WTC11 (cell line): ENCODE measurements around the gene RHBDD3. TPM values are rescaled to one million over a fixed set of nuclear protein-coding genes. Genes with fewer than 3 reads are reported as not detected.
A peak's percentile ranks its signal among the peaks of the same experiment; 100 is the strongest.

Experiments used
- ATAC-seq: fragments of 200-7000 bp; cut with Tn5 transposase; 2 replicates; pipeline ENCODE4 v1.10.0; 2021; ENCODE audit warnings: mild to moderate bottlenecking, moderate library complexity
- CTCF ChIA-PET: fragments of 300-600 bp; sonication (Branson Sonifier 250); formaldehyde crosslinking; loops from one replicate; lab custom pipeline; 2021; ENCODE audit warnings: antibody characterized with exemption; lab: Charles Lee
- POLR2A ChIA-PET: fragments of 350-600 bp; sonication (Branson Sonifier 250); formaldehyde crosslinking; loops from one replicate; lab custom pipeline; 2021; ENCODE audit warnings: antibody characterized with exemption; lab: Charles Lee
- DNase-seq: peaks from one replicate; pipeline ENCODE4 v3.0.0; 2021; ENCODE audit warnings: low spot score
- H3K27ac Mint-ChIP-seq: 2 replicates; pipeline ENCODE4 v1.8.0; 2021; ENCODE audit warnings: mixed read lengths
- H3K27me3 Mint-ChIP-seq: 2 replicates; pipeline ENCODE4 v1.8.0; 2021; ENCODE audit warnings: low read depth, mild to moderate bottlenecking, moderate library complexity, mixed read lengths
- H3K36me3 Mint-ChIP-seq: 2 replicates; pipeline ENCODE4 v1.8.0; 2021; ENCODE audit warnings: mixed read lengths
- H3K4me1 Mint-ChIP-seq: 2 replicates; pipeline ENCODE4 v1.8.0; 2022; ENCODE audit warnings: mixed read lengths
- H3K4me3 Mint-ChIP-seq: 2 replicates; pipeline ENCODE4 v1.8.0; 2021; ENCODE audit warnings: mild to moderate bottlenecking, moderate library complexity, mixed read lengths
- H3K9me3 Mint-ChIP-seq: 2 replicates; pipeline ENCODE4 v1.8.0; 2021; ENCODE audit warnings: mixed read lengths
- ESRRA ChIP-seq: sonication (generic); formaldehyde crosslinking; IDR thresholded peaks from 2 replicates; pipeline ENCODE4 v1.8.1; 2022; ENCODE audit warnings: mild to moderate bottlenecking, missing genetic modification reagents, borderline replicate concordance
- FOXK1 ChIP-seq: sonication (generic); formaldehyde crosslinking; IDR thresholded peaks from 2 replicates; pipeline ENCODE4 v1.8.0; 2022; ENCODE audit warnings: mild to moderate bottlenecking, moderate library complexity, missing genetic modification reagents
- GABPB1 ChIP-seq: sonication (generic); formaldehyde crosslinking; IDR thresholded peaks from 2 replicates; pipeline ENCODE4 v1.8.1; 2023; ENCODE audit warnings: mild to moderate bottlenecking, missing genetic modification reagents
- IRF2 ChIP-seq: sonication (generic); formaldehyde crosslinking; IDR thresholded peaks from 2 replicates; pipeline ENCODE4 v1.8.0; 2022; ENCODE audit warnings: low read depth, missing genetic modification reagents, borderline replicate concordance
- NR2C2 ChIP-seq: sonication (generic); formaldehyde crosslinking; IDR thresholded peaks from 2 replicates; pipeline ENCODE4 v1.8.0; 2022; ENCODE audit warnings: mild to moderate bottlenecking, missing genetic modification reagents
- RORB ChIP-seq: fragments of 250-450 bp; sonication (Bioruptor Pico); IDR thresholded peaks from 2 replicates; pipeline ENCODE4 v1.9.0; 2021; ENCODE audit warnings: mild to moderate bottlenecking
- SMAD3 ChIP-seq: sonication (generic); formaldehyde crosslinking; IDR thresholded peaks from 2 replicates; pipeline ENCODE4 v1.8.0; 2022; ENCODE audit warnings: missing genetic modification reagents, mild to moderate bottlenecking, borderline replicate concordance
- TCF7 ChIP-seq: sonication (generic); formaldehyde crosslinking; IDR thresholded peaks from 2 replicates; pipeline ENCODE4 v1.8.0; 2022; ENCODE audit warnings: mild to moderate bottlenecking, low read depth, missing genetic modification reagents, moderate library complexity
- TEAD1 ChIP-seq: sonication (generic); formaldehyde crosslinking; IDR thresholded peaks from 2 replicates; pipeline ENCODE4 v1.8.0; 2022; ENCODE audit warnings: mild to moderate bottlenecking, missing genetic modification reagents
- ZBTB21 ChIP-seq: sonication (generic); formaldehyde crosslinking; IDR thresholded peaks from 2 replicates; pipeline ENCODE4 v1.8.1; 2023; ENCODE audit warnings: mild to moderate bottlenecking, missing genetic modification reagents, borderline replicate concordance
- ZNF317 ChIP-seq: sonication (generic); formaldehyde crosslinking; IDR thresholded peaks from 2 replicates; pipeline ENCODE4 v1.8.1; 2023; ENCODE audit warnings: low read depth, mild to moderate bottlenecking, moderate library complexity, missing genetic modification reagents, borderline replicate concordance
- ZNF512 ChIP-seq: sonication (generic); formaldehyde crosslinking; IDR thresholded peaks from 2 replicates; pipeline ENCODE4 v1.8.1; 2022; ENCODE audit warnings: missing genetic modification reagents, borderline replicate concordance
- total RNA-seq: library from RNA; stranded (reverse); gene quantifications from 3 replicates; pipeline ENCODE4 v1.2.3, GENCODE V29; 2021
- TF ChIP-seq, protein P1 (sequence below): fragments of 250-450 bp; sonication (Bioruptor Pico); IDR thresholded peaks from 2 replicates; pipeline ENCODE4 v1.8.0; 2021; ENCODE audit warnings: mild to moderate bottlenecking
- TF ChIP-seq, protein P2 (sequence below): fragments of 250-450 bp; sonication (Bioruptor Pico); conservative IDR thresholded peaks from 2 replicates; pipeline ENCODE4 v1.9.0; 2021; ENCODE audit warnings: mild to moderate bottlenecking
- TF ChIP-seq, protein P3 (sequence below): sonication (generic); formaldehyde crosslinking; IDR thresholded peaks from 2 replicates; pipeline ENCODE4 v1.8.0; 2023; ENCODE audit warnings: mild to moderate bottlenecking, missing genetic modification reagents
- TF ChIP-seq, protein P4 (sequence below): sonication (generic); formaldehyde crosslinking; IDR thresholded peaks from 2 replicates; pipeline ENCODE4 v1.8.1; 2022; ENCODE audit warnings: low read depth, mild to moderate bottlenecking, moderate library complexity, missing genetic modification reagents, borderline replicate concordance
- TF ChIP-seq, protein P5 (sequence below): sonication (generic); formaldehyde crosslinking; IDR thresholded peaks from 2 replicates; pipeline ENCODE4 v1.8.0; 2022; ENCODE audit warnings: missing genetic modification reagents

Gene RHBDD3
- total RNA-seq, 1 experiment from 2014 or later, result 77.9 TPM

DNA sequence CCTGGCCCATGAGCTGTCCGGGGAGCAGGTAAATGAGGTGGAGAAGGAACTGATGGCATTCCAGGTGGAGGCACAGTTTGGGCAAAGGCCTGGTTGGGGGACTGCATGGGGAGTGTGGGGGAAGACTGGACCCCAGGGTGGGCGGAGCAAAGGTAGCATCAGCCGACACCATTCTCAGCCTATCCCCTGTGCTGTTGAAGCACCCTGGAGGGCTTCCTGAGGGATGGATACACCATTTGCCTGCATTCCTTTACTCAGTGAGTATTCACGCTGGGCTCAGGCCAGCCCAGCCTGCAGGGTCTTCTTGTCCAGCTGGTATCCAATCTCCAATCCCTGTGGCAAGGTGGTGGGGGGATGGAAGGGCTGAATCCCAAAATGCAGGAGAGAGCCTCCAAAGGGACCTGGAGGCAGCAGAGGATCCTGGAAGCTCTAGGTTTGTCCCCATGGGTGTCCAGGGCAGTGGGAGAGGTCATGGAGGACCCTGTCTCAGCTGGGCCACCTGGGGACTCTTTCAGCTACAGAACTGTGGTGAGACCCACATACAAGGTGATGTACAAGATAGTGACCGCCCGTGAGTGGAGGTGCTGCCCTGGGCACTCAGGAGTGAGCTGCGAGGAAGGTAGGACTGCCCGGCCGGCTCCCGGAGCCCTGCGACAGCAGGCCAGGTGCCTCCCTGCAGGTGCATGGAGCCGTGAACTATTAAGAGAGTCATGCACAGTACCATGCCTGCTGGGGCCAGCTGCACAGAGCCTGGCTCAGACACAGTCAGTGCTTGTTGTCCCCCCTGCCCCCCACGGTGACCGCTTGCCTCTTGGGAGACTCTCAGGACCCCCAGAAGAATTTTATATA, 52.5 kb downstream of the RHBDD3 start:
- ATAC-seq (peak; percentile 56), DNase-seq (no peak)
- peaks cover 20% of the 10 kb centered on the region for H3K4me1 Mint-ChIP-seq
- no peaks in the 10 kb centered on the region for H3K36me3 Mint-ChIP-seq
- H3K27me3 Mint-ChIP-seq, result no peaks in the 10 kb centered on the region
- no peak overlapping the region for H3K27ac Mint-ChIP-seq
- ChIA-PET POLR2A (no interaction called here), CTCF (interaction anchor here (1.4 to 3.2 kb wide), 4 partner anchors 12 to 98 kb away, joined by 3 to 14 read pairs (median 9); no protein-coding TSS in a partner anchor)
- no peaks in the 10 kb centered on the region for H3K9me3 Mint-ChIP-seq
- TF ChIP-seq, protein P1, sequence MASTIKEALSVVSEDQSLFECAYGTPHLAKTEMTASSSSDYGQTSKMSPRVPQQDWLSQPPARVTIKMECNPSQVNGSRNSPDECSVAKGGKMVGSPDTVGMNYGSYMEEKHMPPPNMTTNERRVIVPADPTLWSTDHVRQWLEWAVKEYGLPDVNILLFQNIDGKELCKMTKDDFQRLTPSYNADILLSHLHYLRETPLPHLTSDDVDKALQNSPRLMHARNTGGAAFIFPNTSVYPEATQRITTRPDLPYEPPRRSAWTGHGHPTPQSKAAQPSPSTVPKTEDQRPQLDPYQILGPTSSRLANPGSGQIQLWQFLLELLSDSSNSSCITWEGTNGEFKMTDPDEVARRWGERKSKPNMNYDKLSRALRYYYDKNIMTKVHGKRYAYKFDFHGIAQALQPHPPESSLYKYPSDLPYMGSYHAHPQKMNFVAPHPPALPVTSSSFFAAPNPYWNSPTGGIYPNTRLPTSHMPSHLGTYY (CRISPR knock-in tag), result no peak
- TF ChIP-seq SMAD3 (CRISPR knock-in tag) (no peak), TCF7 (CRISPR knock-in tag) (no peak), ZNF317 (CRISPR knock-in tag) (no peak), TEAD1 (no peak)
- TF ChIP-seq, all 79 proteins: peak for 0
- no peak overlapping the region for H3K4me3 Mint-ChIP-seq

DNA sequence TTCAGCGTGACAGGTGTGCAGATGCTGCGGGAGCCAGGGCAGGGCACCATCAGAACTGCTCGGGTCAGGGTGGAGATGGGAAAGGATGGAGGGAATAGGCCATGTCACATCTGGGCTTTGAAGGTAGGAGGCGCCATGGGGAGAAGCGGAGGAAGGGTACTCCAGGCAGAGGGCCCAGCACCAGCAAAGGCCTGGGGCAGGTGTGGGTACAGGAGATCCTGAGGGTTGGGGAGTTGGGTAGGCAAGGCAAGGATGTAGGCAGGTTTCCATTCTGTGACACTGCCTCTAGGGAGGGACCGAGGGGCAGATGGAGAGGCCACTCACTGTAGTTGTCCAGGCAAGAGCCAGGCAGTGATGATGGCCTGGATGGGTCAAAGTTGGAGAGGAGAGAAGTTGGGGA, 53.5 kb downstream of the RHBDD3 start:
- ChIA-PET POLR2A (no interaction called here), CTCF (interaction anchor here (0.5 to 3.2 kb wide), 6 partner anchors 11 to 99 kb away, joined by 3 to 14 read pairs (median 6); no protein-coding TSS in a partner anchor)
- H3K27ac Mint-ChIP-seq, result no peak overlapping the region
- H3K9me3 Mint-ChIP-seq, result no peaks in the 10 kb centered on the region
- no peaks in the 10 kb centered on the region for H3K27me3 Mint-ChIP-seq
- no peak for DNase-seq
- TF ChIP-seq, protein P2, sequence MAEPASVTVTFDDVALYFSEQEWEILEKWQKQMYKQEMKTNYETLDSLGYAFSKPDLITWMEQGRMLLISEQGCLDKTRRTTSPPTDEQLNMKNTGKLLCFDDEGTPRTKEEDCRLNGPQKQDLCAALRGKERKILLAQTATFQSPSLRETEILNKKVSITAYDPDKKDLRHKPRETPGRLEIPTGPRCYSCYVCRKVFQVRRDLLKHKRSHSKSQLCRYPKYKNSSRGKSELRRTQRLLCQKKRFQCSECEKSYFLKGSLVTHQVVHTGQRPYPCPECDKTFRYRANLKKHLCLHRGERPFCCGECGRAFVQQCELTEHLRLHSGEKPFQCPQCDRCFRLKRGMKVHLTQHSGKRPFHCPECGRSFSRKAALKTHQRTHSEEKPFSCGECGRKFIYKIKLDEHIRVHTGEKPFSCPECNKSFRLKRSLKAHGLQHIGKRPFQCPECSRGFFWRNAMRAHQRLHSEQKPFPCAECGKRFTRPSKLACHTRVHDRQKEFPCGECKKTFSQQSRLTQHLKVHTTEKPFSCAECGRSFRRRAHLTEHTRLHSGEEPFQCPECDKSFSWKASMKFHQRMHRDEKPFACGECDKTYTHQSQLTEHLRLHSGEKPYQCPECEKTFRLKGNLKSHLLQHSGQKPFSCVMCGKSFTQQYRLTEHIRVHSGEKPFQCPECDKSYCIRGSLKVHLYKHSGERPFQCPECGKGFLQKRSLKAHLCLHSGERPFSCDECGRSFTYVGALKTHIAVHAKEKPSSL (CRISPR knock-in tag), result no peak
- TF ChIP-seq TEAD1, result no peak
- TF ChIP-seq, protein P3, sequence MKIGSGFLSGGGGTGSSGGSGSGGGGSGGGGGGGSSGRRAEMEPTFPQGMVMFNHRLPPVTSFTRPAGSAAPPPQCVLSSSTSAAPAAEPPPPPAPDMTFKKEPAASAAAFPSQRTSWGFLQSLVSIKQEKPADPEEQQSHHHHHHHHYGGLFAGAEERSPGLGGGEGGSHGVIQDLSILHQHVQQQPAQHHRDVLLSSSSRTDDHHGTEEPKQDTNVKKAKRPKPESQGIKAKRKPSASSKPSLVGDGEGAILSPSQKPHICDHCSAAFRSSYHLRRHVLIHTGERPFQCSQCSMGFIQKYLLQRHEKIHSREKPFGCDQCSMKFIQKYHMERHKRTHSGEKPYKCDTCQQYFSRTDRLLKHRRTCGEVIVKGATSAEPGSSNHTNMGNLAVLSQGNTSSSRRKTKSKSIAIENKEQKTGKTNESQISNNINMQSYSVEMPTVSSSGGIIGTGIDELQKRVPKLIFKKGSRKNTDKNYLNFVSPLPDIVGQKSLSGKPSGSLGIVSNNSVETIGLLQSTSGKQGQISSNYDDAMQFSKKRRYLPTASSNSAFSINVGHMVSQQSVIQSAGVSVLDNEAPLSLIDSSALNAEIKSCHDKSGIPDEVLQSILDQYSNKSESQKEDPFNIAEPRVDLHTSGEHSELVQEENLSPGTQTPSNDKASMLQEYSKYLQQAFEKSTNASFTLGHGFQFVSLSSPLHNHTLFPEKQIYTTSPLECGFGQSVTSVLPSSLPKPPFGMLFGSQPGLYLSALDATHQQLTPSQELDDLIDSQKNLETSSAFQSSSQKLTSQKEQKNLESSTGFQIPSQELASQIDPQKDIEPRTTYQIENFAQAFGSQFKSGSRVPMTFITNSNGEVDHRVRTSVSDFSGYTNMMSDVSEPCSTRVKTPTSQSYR (CRISPR knock-in tag), result no peak
- TF ChIP-seq, all 79 proteins: peak for 0
- no peaks in the 10 kb centered on the region for H3K36me3 Mint-ChIP-seq
- no peak overlapping the region for H3K4me3 Mint-ChIP-seq
- H3K4me1 Mint-ChIP-seq, result peaks cover 20% of the 10 kb centered on the region
- 0 out of 2 replicates have a peak, but pooled peaks have one; percentile 12 for ATAC-seq

DNA sequence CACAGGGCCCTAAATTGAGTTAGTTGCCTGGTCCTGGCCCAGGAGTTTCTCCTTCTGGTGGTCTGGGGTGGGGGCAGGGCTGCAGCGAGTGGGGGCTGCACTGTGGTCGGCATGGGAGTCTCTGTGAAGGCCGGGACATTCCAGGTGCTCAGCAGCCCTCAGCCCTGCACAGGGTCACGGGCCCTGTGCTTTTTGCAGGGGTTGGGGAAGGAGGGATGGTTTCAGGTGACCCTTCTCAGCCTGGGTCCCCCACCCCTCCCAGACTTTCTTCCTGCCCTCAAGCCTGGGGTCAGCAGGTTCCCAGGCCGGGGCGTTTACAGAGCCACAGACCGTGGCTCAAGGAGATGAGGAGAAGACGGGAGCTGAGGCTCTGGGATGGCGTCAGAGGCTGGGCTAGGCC, 54.3 kb downstream of the RHBDD3 start:
- ChIA-PET CTCF (interaction anchor here (0.5 to 2.7 kb wide), 5 partner anchors 10 to 99 kb away, joined by 3 to 14 read pairs (median 3); no protein-coding TSS in a partner anchor), POLR2A (no interaction called here)
- Mint-ChIP-seq H3K27me3 (no peaks in the 10 kb centered on the region), H3K27ac (no peak overlapping the region), H3K4me3 (no peak overlapping the region), H3K36me3 (no peaks in the 10 kb centered on the region), H3K4me1 (peaks cover 23% of the 10 kb centered on the region), H3K9me3 (no peaks in the 10 kb centered on the region)
- ATAC-seq (no peak), DNase-seq (no peak)
- TF ChIP-seq RORB (CRISPR knock-in tag) (no peak), NR2C2 (no peak), ZBTB21 (CRISPR knock-in tag) (no peak), ESRRA (CRISPR knock-in tag) (no peak), ZNF512 (CRISPR knock-in tag) (no peak), IRF2 (CRISPR knock-in tag) (no peak), FOXK1 (no peak), GABPB1 (no peak)
- TF ChIP-seq, protein P4, sequence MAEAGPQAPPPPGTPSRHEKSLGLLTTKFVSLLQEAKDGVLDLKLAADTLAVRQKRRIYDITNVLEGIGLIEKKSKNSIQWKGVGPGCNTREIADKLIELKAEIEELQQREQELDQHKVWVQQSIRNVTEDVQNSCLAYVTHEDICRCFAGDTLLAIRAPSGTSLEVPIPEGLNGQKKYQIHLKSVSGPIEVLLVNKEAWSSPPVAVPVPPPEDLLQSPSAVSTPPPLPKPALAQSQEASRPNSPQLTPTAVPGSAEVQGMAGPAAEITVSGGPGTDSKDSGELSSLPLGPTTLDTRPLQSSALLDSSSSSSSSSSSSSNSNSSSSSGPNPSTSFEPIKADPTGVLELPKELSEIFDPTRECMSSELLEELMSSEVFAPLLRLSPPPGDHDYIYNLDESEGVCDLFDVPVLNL, result no peak
- TF ChIP-seq, protein P5, sequence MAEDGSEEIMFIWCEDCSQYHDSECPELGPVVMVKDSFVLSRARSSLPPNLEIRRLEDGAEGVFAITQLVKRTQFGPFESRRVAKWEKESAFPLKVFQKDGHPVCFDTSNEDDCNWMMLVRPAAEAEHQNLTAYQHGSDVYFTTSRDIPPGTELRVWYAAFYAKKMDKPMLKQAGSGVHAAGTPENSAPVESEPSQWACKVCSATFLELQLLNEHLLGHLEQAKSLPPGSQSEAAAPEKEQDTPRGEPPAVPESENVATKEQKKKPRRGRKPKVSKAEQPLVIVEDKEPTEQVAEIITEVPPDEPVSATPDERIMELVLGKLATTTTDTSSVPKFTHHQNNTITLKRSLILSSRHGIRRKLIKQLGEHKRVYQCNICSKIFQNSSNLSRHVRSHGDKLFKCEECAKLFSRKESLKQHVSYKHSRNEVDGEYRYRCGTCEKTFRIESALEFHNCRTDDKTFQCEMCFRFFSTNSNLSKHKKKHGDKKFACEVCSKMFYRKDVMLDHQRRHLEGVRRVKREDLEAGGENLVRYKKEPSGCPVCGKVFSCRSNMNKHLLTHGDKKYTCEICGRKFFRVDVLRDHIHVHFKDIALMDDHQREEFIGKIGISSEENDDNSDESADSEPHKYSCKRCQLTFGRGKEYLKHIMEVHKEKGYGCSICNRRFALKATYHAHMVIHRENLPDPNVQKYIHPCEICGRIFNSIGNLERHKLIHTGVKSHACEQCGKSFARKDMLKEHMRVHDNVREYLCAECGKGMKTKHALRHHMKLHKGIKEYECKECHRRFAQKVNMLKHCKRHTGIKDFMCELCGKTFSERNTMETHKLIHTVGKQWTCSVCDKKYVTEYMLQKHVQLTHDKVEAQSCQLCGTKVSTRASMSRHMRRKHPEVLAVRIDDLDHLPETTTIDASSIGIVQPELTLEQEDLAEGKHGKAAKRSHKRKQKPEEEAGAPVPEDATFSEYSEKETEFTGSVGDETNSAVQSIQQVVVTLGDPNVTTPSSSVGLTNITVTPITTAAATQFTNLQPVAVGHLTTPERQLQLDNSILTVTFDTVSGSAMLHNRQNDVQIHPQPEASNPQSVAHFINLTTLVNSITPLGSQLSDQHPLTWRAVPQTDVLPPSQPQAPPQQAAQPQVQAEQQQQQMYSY (CRISPR knock-in tag), result no peak
